Left ventricle myocardium inferior (tissue), 1 donor: ENCODE measurements around the gene LENG8. TPM values are rescaled to one million over a fixed set of nuclear protein-coding genes. Genes with fewer than 3 reads are reported as not detected.
A peak's percentile ranks its signal among the peaks of the same experiment; 100 is the strongest.

Source experiments
- DNase-seq: peaks from one replicate; pipeline ENCODE4 v3.0.0-alpha.2; 2020
- H3K27ac ChIP-seq: fragments of 200-600 bp; replicated peaks from 2 replicates; pipeline ENCODE4 v1.8.0; 2021
- H3K27me3 ChIP-seq: fragments of 200-600 bp; 2 replicates; pipeline ENCODE4 v1.8.0; 2021; ENCODE audit warnings: low read depth
- H3K36me3 ChIP-seq: fragments of 200-600 bp; 2 replicates; pipeline ENCODE4 v1.8.0; 2021
- H3K4me1 ChIP-seq: fragments of 200-600 bp; 2 replicates; pipeline ENCODE4 v1.8.0; 2021
- H3K4me3 ChIP-seq: fragments of 200-600 bp; 2 replicates; pipeline ENCODE4 v1.8.0; 2021; ENCODE audit warnings: mild to moderate bottlenecking, moderate library complexity
- H3K9me3 ChIP-seq: fragments of 200-600 bp; replicated peaks from 2 replicates; pipeline ENCODE4 v1.8.0; 2021
- intact Hi-C: fragments of 100-400 bp; cut with micrococcal nuclease; formaldehyde crosslinking; loops from one replicate; pipeline ENCODE4 v1.11.0; 2022
- total RNA-seq: library from RNA; stranded (reverse); fragmentation: NEBNext Ultra II Directional; extraction: Animal tissue kit (Norgen Biotek cat#: 25700); gene quantifications from one replicate; pipeline ENCODE4 v1.2.1, GENCODE V29; 2021
- TF ChIP-seq, protein P1 (sequence below): fragments of 200-600 bp; IDR thresholded peaks from 2 replicates; pipeline ENCODE4 v1.8.0; 2021; ENCODE audit warnings: antibody characterized with exemption, mild to moderate bottlenecking, borderline replicate concordance
- donor health status: DM: no; HTN: yes; CAD: no; lungs with severe emphysema.

Gene LENG8
- total RNA-seq, 1 donor from 2014 or later = 66.0 TPM

DNA sequence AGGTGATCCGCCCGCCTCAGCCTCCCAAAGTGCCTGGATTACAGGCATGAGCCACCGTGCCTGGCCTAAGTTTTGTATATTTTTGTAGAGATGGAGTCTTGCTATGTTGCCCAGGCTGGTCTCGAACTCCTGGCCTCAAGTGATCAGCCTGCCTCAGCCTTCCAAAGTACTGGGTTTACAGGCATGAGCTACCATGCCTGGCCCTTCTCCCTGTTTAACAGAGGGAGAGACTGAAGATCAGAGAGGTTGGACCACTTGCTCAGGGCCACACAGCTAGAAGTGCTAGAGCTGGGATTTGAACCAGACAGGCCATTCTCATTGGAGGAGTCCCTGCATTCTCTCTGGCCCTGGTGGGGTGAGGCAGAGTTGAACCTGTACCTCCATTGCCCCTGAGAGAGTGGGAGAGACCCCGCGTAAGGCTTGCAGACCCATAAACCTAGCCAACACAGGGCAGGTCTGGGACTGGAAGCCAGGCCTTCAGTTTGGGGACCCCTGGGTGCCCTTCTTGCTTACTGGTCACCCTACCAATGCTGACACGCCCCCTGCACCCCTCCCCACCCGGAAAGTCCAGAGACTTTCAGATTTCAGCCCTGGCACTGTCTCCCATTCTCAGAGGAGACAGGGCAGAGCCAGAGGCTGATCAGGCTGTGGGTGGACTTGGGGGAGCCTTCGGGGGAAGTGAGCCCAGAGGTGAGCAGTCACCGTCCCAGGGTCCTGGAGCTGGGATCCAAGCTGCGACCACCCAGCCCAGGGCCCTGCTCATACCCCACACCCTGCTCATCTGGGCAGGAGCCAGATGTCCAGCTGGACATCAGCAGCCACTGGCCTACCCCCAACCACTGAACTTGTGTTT lies 20.4 kb upstream of the LENG8 start:
- TF ChIP-seq, protein P1, sequence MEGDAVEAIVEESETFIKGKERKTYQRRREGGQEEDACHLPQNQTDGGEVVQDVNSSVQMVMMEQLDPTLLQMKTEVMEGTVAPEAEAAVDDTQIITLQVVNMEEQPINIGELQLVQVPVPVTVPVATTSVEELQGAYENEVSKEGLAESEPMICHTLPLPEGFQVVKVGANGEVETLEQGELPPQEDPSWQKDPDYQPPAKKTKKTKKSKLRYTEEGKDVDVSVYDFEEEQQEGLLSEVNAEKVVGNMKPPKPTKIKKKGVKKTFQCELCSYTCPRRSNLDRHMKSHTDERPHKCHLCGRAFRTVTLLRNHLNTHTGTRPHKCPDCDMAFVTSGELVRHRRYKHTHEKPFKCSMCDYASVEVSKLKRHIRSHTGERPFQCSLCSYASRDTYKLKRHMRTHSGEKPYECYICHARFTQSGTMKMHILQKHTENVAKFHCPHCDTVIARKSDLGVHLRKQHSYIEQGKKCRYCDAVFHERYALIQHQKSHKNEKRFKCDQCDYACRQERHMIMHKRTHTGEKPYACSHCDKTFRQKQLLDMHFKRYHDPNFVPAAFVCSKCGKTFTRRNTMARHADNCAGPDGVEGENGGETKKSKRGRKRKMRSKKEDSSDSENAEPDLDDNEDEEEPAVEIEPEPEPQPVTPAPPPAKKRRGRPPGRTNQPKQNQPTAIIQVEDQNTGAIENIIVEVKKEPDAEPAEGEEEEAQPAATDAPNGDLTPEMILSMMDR = no peak
- Histone ChIP-seq H3K4me3 (no peak overlapping the region), H3K27ac (no peak overlapping the region), H3K9me3 (no peaks in the 10 kb centered on the region), H3K27me3 (peaks cover 95% of the 10 kb centered on the region), H3K36me3 (no peaks in the 10 kb centered on the region), H3K4me1 (peaks cover 23% of the 10 kb centered on the region)
- DNase-seq = no peak
- intact Hi-C loops = no loop called here

DNA sequence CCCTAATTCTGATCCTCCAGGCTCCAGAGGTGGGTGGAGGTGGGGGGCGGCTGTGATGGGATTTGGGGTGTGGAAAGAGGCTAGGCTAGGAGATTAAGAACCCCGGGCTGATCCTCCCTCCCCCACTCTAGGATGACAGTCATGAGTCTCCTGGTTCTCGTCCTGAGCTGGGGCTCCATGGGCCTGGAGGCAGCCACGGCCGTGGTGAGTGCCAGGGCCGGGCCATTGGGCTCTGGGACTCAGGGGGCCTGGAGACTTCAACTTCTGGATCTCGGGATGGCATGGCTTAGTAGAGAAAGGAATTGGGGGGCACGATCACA lies 19.9 kb upstream of the LENG8 start:
- DNase-seq = no peak
- Histone ChIP-seq H3K4me3 (no peak overlapping the region), H3K27ac (no peak overlapping the region), H3K27me3 (peaks cover 92% of the 10 kb centered on the region), H3K36me3 (no peaks in the 10 kb centered on the region), H3K4me1 (peaks cover 24% of the 10 kb centered on the region), H3K9me3 (no peaks in the 10 kb centered on the region)
- TF ChIP-seq, protein P1 = no peak
- intact Hi-C loops = no loop called here

DNA sequence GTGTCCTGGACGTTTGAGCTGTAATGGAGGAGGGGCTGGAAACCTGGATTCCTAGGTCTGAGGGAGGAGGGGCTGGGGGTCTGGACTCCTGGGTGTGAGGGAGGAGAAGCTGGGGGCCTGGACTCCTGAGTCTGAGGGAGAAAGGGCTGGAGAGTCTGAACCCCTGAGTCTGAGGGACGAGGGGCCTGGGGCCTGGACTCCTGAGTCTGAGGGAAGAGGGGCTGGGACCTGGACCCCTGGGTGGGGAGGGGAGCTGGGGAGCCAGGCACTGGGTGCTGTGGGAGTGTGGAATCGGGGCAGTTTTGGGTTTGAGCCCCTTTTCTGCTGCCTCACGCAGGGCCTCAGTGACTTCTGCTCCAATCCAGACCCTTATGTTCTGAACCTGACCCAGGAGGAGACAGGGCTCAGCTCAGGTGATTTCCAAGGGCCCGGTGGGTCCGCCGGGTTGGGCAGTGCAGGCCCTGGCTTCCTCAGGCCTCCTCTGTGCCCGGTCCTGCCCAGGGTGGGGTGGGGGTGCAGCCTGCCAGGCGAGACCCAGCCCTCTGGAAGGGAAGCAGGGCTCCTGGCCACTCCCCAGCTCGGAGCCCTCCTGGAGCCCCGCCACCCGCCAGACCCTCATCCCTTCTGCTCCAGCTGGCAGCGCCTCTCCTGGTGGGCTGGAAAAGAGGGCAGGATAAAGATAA lies 19.3 kb upstream of the LENG8 start:
- H3K36me3 ChIP-seq = no peaks in the 10 kb centered on the region
- H3K4me1 ChIP-seq = peaks cover 29% of the 10 kb centered on the region
- intact Hi-C loops = no loop called here
- no peak overlapping the region for H3K27ac ChIP-seq
- DNase-seq = no peak
- TF ChIP-seq, protein P1 = no peak
- H3K9me3 ChIP-seq = no peaks in the 10 kb centered on the region
- H3K27me3 ChIP-seq = peaks cover 86% of the 10 kb centered on the region
- no peak overlapping the region for H3K4me3 ChIP-seq

DNA sequence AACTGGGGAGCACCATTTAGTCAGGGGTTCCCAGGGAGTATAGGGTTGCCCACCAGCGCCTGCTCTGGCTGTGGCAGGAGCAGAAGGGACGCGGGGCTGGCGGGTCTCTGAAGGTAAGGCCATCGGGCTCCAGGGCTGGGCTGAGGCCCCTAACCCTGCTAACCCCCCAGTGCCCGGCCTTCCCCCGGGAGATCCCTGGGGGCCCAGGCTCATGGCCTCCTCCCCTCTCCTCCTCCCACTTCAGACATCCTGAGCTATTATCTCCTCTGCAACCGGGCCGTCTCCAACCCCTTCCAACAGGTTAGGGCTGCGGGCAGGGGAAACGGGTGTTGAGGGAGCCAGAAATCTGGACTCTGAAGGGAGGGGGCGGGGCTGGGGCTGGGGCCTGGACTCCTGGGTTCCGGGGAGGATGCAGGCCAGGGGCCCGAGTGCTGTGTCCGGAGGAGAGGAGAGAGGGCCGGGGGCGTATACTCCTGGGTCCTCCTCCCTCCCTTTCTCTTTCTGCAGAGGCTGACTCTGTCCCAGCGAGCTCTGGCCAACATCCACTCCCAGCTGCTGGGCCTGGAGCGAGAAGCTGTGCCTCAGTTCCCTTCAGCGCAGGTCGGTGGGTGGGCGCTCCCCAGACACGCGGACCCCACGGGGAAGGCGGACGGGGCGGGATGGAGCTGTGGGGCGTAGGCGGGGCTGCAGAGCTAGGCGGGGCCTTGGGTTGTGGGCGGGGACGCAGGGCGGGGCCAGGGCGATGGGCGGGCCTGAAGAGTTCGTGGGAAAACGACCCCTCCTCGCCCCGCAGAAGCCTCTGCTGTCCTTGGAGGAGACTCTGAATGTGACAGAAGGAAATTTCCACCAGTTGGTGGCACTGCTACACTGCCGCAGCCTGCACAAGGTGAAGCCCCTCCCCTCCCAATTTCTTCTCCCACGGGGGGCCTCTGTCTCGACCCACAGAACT lies 18.4 kb upstream of the LENG8 start:
- intact Hi-C loops = no loop called here
- TF ChIP-seq, protein P1 = peak; percentile 49
- Histone ChIP-seq H3K27me3 (peaks cover 77% of the 10 kb centered on the region), H3K27ac (peak overlapping the region; percentile 27), H3K9me3 (no peaks in the 10 kb centered on the region), H3K36me3 (no peaks in the 10 kb centered on the region), H3K4me1 (peaks cover 38% of the 10 kb centered on the region), H3K4me3 (peak overlapping the region; percentile 51)
- peak; percentile 47 for DNase-seq

DNA sequence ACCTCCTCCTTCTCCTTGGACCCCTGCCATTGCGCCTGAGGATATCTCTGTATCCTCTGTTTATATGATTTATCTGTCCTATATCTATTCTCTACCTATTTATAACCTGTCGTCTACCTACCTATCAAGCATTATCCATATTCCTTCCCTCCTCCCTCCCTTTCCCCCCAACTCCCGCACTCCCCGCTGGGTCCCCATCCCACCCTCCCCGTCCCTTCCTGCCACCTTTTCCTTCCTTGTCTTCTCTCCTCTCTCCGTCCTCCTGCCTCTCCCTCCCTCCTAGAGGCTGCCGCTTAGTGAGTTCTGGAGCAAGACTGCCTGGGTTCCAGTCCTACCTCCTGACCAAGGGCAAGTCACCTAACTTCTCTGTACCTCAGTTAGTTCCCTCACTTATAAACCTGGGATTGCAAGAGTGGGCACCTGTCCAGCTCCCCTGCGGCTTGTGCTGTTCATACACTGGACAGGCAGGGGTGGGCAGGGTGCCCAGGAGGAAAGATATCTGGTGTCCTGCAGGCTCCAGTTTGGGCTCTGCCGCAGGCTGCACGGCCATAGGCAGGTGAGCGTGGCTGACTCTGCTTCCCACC lies 17.7 kb upstream of the LENG8 start:
- TF ChIP-seq, protein P1 = no peak
- no peaks in the 10 kb centered on the region for H3K36me3 ChIP-seq
- peaks cover 46% of the 10 kb centered on the region for H3K4me1 ChIP-seq
- DNase-seq = peak; percentile 56
- H3K27ac ChIP-seq = peak overlapping the region; percentile 27
- H3K27me3 ChIP-seq = peaks cover 69% of the 10 kb centered on the region
- H3K4me3 ChIP-seq = peak overlapping the region; percentile 51
- H3K9me3 ChIP-seq = no peaks in the 10 kb centered on the region
- intact Hi-C loops = no loop called here
